ENCODE data around the gene PCNX2. TPM values are rescaled to one million over a fixed set of nuclear protein-coding genes. Genes with fewer than 3 reads are reported as not detected.
"Not testable (repeated sequence)": the region's sequence is repeated elsewhere in the genome, so short reads cannot be mapped to it uniquely, and the experiment has no call there.

The PCNX2 gene
- polyA plus RNA-seq, 4 donors = 11.6 to 17.6 (median 14.2) TPM

- no peak for DNase-seq (ENCODE audit: low read depth in 4 of 4, low spot score in 2 of 4)
Observed at GRCh38 chr1:233027046-233027445, 268.5 kb downstream of the PCNX2 start.

- DNase-seq (ENCODE audit: low read depth in 4 of 4, low spot score in 2 of 4) = no peak
Observed at GRCh38 chr1:233025567-233025966, 270.0 kb downstream of the PCNX2 start.

GRCh38 chr1:233025157-233025556, 270.4 kb downstream of the PCNX2 start:
- no peak for DNase-seq (ENCODE audit: low read depth in 4 of 4, low spot score in 2 of 4)

- no peak for DNase-seq (ENCODE audit: low read depth in 4 of 4, low spot score in 2 of 4)
Observed at GRCh38 chr1:233024199-233024598, 271.3 kb downstream of the PCNX2 start.

- no peak for DNase-seq (ENCODE audit: low read depth in 4 of 4, low spot score in 2 of 4)
Observed at GRCh38 chr1:233022246-233022645, 273.3 kb downstream of the PCNX2 start.

- DNase-seq (ENCODE audit: low read depth in 4 of 4, low spot score in 2 of 4) = no peak
Observed at GRCh38 chr1:233020426-233020825, 275.1 kb downstream of the PCNX2 start.

- no peak for DNase-seq (ENCODE audit: low read depth in 4 of 4, low spot score in 2 of 4)
Observed at GRCh38 chr1:233019778-233020325, 275.7 kb downstream of the PCNX2 start.

- no peak for DNase-seq (ENCODE audit: low read depth in 4 of 4, low spot score in 2 of 4)
Observed at GRCh38 chr1:233019083-233019482, 276.4 kb downstream of the PCNX2 start.

GRCh38 chr1:233016798-233017197, 278.7 kb downstream of the PCNX2 start:
- DNase-seq (ENCODE audit: low read depth in 4 of 4, low spot score in 2 of 4) = no peak

GRCh38 chr1:233015965-233016364, 279.6 kb downstream of the PCNX2 start:
- no peak for DNase-seq (ENCODE audit: low read depth in 4 of 4, low spot score in 2 of 4)

- DNase-seq (ENCODE audit: low read depth in 4 of 4, low spot score in 2 of 4) = no peak
Observed at GRCh38 chr1:233012021-233012420, 283.5 kb downstream of the PCNX2 start.

- no peak for DNase-seq (ENCODE audit: low read depth in 4 of 4, low spot score in 2 of 4)
Observed at GRCh38 chr1:233010146-233010545, 285.4 kb downstream of the PCNX2 start.

- no peak for DNase-seq (ENCODE audit: low read depth in 4 of 4, low spot score in 2 of 4)
Observed at GRCh38 chr1:233006541-233006973, 289.0 kb downstream of the PCNX2 start.

- no peak for DNase-seq (ENCODE audit: low read depth in 4 of 4, low spot score in 2 of 4)
Observed at GRCh38 chr1:233006108-233006507, 289.4 kb downstream of the PCNX2 start.

GRCh38 chr1:233005703-233006102, 289.8 kb downstream of the PCNX2 start:
- no peak for DNase-seq (ENCODE audit: low read depth in 4 of 4, low spot score in 2 of 4)

- no peak for DNase-seq (ENCODE audit: low read depth in 4 of 4, low spot score in 2 of 4)
Observed at GRCh38 chr1:233005156-233005555, 290.4 kb downstream of the PCNX2 start.

- no peak for DNase-seq (ENCODE audit: low read depth in 4 of 4, low spot score in 2 of 4)
Observed at GRCh38 chr1:233004451-233004850, 291.1 kb downstream of the PCNX2 start.

GRCh38 chr1:233003638-233004037, 291.9 kb downstream of the PCNX2 start:
- not testable (repeated sequence) for DNase-seq (ENCODE audit: low read depth in 4 of 4, low spot score in 2 of 4)

GRCh38 chr1:232999956-233000625, 295.4 kb downstream of the PCNX2 start:
- DNase-seq (ENCODE audit: low read depth in 4 of 4, low spot score in 2 of 4) = no peak

GRCh38 chr1:232998646-232999045, 296.9 kb downstream of the PCNX2 start:
- DNase-seq (ENCODE audit: low read depth in 4 of 4, low spot score in 2 of 4) = no peak

GRCh38 chr1:232998138-232998537, 297.4 kb downstream of the PCNX2 start:
- DNase-seq (ENCODE audit: low read depth in 4 of 4, low spot score in 2 of 4) = no peak

- no peak for DNase-seq (ENCODE audit: low read depth in 4 of 4, low spot score in 2 of 4)
Observed at GRCh38 chr1:232996143-232996542, 299.4 kb downstream of the PCNX2 start.

- DNase-seq (ENCODE audit: low read depth in 4 of 4, low spot score in 2 of 4) = no peak
Observed at GRCh38 chr1:232995189-232995588, 300.3 kb downstream of the PCNX2 start.

Measured in left renal cortex interstitium (tissue), 4 donors.